MM.1S (cell line): ENCODE data around the gene ELOF1.

Source experiments
- CTCF ChIP-seq: fragments of 300-600 bp; sonication (generic); IDR thresholded peaks from 2 replicates; pipeline ENCODE4 v1.5.1; 2016; ENCODE audit warnings: antibody characterized with exemption, low read length, mixed read lengths
- EZH2phosphoT487 ChIP-seq: fragments of 300-600 bp; sonication (generic); IDR thresholded peaks from 2 replicates; pipeline ENCODE4 v1.6.1; 2018; ENCODE audit warnings: antibody characterized with exemption, low read length

DNA sequence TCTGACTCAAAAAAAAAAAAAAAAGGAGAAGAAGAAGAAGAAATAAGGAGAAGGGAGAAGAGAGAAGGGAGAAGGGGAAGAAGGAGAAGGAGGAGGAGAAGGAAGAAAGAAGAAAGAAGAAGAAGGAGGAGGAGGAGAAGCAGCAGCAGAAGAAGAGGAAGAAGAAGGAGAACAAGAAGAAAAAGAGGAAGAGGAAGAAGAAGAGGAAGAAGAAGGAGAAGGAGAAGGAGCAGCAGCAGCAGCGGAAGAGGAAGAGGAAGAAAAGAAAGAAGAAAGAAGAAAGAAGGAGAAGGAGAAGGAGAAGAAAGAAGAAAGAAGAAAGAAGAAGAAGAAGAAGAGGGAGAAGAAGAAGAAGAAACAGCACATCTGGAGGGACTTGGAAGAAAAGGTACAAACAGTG lies 24.5 kb downstream of the ELOF1 start:
- TF ChIP-seq CTCF: no peak
- no peak for TF ChIP-seq EZH2phosphoT487
